Right lobe of liver (tissue), 4 donors: ENCODE results near the gene CENPB.

Experiments used
- CTCF ChIP-seq, 4 donors: fragments of 200-600 bp in 3 of 4; fragments of 450-650 bp in 1 of 4; IDR thresholded peaks; one replicate each; pipeline versions ENCODE4 v1.5.1 to v1.8.0; 2016 to 2022; ENCODE audit warnings: antibody characterized with exemption in 4 of 4, mild to moderate bottlenecking in 2 of 4
- POLR2A ChIP-seq: fragments of 450-650 bp; IDR thresholded peaks from one replicate; pipeline ENCODE4 v1.6.1; 2017; ENCODE audit warnings: antibody characterized with exemption, mild to moderate bottlenecking
- donor health status: DM: no; HTN: no; CAD: no.
- donor health status: DM: no; HTN: no; CAD: no.
- donor health status: DM: no; HTN: yes; CAD: no.

GRCh38 chr20:3836132-3836531 lies 49.6 kb upstream of the CENPB start:
- TF ChIP-seq CTCF (IDR thresholded peaks at IDR 0.05), result no peak
- TF ChIP-seq POLR2A, result no peak
